IPS-15b (cell line): ENCODE results near the gene LMNTD1.

ENCODE experiments used
- H3K27me3 ChIP-seq: one replicate; pipeline ENCODE4 v1.6.1; 2013; ENCODE audit warnings: low read length; ENCODE audit not compliant: control insufficient read depth, insufficient read depth
- H3K36me3 ChIP-seq: one replicate; pipeline ENCODE4 v1.6.1; 2013; ENCODE audit warnings: low read length; ENCODE audit not compliant: control insufficient read depth, insufficient read depth
- H3K4me1 ChIP-seq: one replicate; pipeline ENCODE4 v1.6.1; 2013; ENCODE audit warnings: mild to moderate bottlenecking, low read length; ENCODE audit not compliant: control insufficient read depth, insufficient read depth
- H3K4me3 ChIP-seq: one replicate; pipeline ENCODE4 v1.5.1; 2013; ENCODE audit warnings: low read depth, low read length
- H3K9ac ChIP-seq: one replicate; pipeline ENCODE4 v1.6.1; 2013; ENCODE audit warnings: low read depth, mild to moderate bottlenecking, low read length
- H3K9me3 ChIP-seq: one replicate; pipeline ENCODE4 v1.6.1; 2013; ENCODE audit warnings: mild to moderate bottlenecking, low read length; ENCODE audit not compliant: control insufficient read depth, insufficient read depth

LMNTD1 gene

DNA sequence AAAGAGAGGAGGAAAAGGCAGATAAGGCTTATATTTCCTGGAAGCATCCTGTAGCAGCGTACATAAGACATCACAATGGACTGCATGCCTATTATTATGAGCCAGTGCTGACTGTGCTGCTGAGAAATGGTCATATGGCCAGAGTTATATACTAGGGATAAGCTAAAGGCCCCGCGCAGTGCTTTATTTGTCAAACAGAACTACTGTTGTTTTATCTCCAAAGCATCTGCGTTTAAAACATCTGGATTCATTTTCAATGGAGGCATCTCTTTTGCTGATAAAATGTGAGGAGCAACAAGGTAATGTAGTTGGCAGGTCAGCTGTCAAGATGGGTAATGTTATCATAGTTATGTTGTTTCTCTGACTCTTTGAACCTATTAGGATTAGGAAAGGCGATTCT is 28.0 kb upstream of the LMNTD1 start:
- Histone ChIP-seq H3K4me1 (no peaks in the 10 kb centered on the region), H3K36me3 (no peaks in the 10 kb centered on the region), H3K27me3 (no peaks in the 10 kb centered on the region), H3K9me3 (no peaks in the 10 kb centered on the region), H3K4me3 (no peak overlapping the region), H3K9ac (no peak overlapping the region)

DNA sequence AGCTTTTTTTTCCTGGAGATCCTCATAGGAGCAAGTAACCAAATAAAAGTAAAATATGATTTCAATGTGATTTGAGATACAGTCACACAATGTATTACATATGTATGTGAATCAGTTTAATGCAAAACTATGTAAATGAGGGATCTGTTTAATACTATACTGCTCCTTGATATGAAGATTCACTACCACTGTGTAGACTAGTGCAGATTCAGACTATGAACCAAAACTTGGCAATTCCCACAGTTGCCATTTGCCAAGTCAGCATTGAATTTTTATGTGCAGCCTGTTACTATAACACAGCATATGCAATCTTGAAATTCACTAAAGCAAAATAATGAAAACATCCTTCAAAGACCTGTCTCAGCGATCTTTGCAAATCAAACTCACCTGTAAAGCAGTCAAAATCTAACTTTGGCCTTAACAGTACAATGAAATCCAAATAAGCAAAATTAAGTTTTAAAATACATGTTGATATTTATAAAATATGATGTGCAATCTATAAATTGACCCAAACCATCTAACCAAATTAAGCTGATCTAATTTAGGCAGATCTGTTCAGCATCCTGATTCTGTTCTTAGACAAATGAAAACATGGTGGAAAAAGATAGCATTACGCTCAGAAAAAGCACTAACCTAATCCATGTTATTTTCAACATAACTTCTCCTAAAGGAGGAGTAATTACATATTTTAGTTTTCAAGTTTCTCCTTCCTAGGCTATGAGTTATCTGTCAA is 25.5 kb upstream of the LMNTD1 start:
- no peaks in the 10 kb centered on the region for H3K9me3 ChIP-seq
- no peak overlapping the region for H3K9ac ChIP-seq
- no peaks in the 10 kb centered on the region for H3K27me3 ChIP-seq
- H3K4me3 ChIP-seq: no peak overlapping the region
- no peaks in the 10 kb centered on the region for H3K36me3 ChIP-seq
- no peaks in the 10 kb centered on the region for H3K4me1 ChIP-seq

DNA sequence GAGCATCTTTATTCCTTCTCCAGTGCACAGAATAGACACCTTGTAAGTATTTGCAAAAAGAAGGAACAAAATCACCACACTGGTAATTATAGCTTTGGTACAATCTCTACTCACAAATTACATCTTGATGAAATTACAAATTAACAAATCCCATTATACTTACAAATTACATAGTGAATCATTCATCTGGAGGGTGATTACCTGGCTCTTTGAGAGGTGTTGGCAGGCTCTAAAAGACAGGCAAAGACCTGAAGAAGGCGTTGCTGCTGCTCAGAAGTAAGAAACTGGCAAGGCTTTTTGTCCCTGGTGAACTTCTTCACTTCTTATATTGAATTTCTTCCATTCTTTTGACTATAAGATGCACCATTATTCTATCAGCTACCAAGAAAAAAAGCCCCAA is 21.7 kb upstream of the LMNTD1 start:
- no peaks in the 10 kb centered on the region for H3K27me3 ChIP-seq
- H3K9ac ChIP-seq: no peak overlapping the region
- no peak overlapping the region for H3K4me3 ChIP-seq
- no peaks in the 10 kb centered on the region for H3K4me1 ChIP-seq
- no peaks in the 10 kb centered on the region for H3K9me3 ChIP-seq
- no peaks in the 10 kb centered on the region for H3K36me3 ChIP-seq

DNA sequence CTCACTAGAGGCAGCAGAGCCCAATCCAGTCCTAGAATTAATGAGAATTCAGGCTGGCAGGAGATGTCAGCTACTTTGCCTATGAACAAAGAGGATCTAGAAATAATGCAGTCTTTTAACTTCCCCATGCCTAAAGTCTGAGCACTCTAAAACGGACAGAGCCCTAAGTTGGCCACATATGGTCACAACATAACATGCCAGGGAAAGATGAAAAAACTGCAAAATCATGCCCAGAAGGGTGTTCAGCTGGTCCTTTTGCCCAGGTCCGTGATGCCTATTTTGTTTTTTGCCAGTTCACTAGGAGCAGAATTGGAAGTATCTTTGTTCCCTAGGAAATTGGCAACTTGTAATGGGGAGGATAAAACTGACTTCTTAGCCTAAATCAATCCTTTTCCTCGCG is 20.3 kb upstream of the LMNTD1 start:
- Histone ChIP-seq H3K9me3 (no peaks in the 10 kb centered on the region), H3K4me3 (no peak overlapping the region), H3K4me1 (no peaks in the 10 kb centered on the region), H3K36me3 (no peaks in the 10 kb centered on the region), H3K9ac (no peak overlapping the region), H3K27me3 (no peaks in the 10 kb centered on the region)

DNA sequence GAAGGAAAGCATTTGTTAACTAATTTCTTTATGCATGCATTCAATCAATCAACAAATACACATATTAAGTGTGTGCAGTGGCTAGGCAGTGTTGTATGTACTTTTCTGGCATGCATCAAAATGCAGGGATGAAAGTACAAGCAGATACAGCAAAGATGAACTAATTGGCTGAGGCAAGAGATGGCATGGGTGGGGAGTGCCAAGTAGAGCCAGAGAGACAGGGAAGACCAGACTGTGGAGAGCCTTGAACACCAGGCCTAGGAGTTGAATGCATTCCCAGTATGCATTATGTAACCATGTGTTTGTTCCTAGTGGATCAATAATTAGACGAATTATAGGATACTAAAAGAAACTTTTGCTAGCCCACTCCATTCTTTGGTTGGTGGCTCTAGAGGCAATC is 17.3 kb upstream of the LMNTD1 start:
- H3K27me3 ChIP-seq: no peaks in the 10 kb centered on the region
- H3K4me1 ChIP-seq: no peaks in the 10 kb centered on the region

DNA sequence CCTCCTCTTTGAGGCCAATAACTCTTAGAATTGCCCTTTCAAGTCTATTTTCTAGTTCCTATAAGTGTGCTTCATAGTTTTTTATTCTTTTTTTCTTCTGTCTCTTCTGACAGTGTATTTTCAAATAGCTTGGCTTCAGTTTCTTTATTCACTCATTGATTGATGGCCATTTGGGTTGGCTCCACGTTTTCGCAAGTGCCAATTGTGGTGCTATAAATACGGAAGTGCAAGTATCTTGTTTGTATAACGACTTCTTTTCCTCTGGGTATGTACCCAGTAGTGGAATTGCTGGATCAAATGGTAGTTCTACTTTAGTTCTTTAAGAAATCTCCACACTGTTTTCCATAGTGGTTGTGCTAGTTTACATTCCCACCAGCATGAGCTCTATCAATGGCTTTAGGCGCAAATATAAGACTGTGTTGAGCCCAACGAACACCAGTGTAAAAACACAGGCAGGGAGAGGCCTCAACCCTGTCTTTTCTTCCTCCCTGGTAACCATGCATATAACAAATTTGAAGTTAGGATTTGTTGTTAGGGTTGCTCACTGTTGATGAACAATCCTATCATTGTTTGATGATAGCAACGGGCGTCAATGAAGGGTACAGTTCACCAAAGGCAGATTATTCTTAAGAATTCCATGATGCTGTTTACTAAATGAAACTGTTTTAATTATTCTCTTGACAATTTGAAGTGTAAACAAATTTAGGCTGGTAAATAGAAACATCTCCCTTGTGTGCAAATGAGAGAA is 13.3 kb upstream of the LMNTD1 start:
- H3K4me1 ChIP-seq: no peaks in the 10 kb centered on the region
- no peaks in the 10 kb centered on the region for H3K9me3 ChIP-seq
- H3K4me3 ChIP-seq: no peak overlapping the region

More for the DNA sequence above, 17.3 kb upstream of the LMNTD1 start:
- Histone ChIP-seq H3K4me3 (no peak overlapping the region), H3K9ac (no peak overlapping the region), H3K36me3 (no peaks in the 10 kb centered on the region), H3K9me3 (no peaks in the 10 kb centered on the region)

DNA sequence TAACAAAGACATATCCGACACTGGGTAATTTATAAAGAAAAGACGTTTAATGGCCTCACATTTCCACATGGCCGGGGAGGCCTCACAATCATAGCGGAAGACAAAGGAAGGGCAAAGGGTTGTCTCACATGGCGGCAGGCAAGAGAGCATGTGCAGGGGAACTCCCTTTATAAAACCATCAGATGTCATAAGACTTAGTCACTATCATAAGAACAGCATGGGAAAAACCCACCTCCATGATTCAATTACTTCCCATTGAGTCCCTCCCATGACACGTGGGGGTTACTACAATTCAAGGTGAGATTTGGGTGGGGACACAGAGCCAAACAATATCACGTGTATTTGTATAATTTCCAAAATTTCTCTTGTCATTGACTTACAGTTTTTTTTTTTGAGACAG is 5.5 kb upstream of the LMNTD1 start:
- Histone ChIP-seq H3K27me3 (no peaks in the 10 kb centered on the region), H3K9ac (no peak overlapping the region), H3K36me3 (no peaks in the 10 kb centered on the region), H3K4me1 (no peaks in the 10 kb centered on the region), H3K9me3 (no peaks in the 10 kb centered on the region), H3K4me3 (no peak overlapping the region)

More for the DNA sequence above, 13.3 kb upstream of the LMNTD1 start:
- Histone ChIP-seq H3K27me3 (no peaks in the 10 kb centered on the region), H3K36me3 (no peaks in the 10 kb centered on the region), H3K9ac (no peak overlapping the region)

DNA sequence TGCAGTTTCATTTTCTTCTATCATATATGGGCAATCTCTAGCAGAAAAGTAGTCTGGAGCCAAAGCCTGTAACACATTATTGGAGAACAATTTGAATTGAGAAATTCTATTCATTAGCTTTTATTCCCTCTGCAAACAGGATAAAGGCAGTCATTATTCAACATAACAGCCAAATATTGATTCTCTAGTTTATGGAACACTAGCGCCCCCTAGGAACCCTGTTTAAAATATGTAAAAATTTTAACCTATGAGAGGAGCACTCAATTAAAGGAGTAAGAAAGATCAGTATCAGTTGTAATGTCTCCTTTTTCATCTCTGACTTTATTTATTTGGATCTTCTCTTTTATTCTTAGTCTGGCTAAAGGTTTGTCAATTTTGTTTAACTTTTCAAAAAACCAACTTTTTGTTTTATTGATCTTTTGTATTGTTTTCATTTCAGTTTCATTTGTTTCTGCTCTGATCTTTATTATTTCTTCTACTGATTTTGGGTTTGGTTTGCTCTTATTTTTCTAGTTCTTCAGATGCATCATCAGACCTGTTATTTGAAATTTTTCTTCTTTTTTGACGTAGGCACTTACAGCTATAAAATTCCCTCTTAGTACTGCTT is 4.8 kb upstream of the LMNTD1 start:
- Histone ChIP-seq H3K9me3 (no peaks in the 10 kb centered on the region), H3K36me3 (no peaks in the 10 kb centered on the region), H3K27me3 (no peaks in the 10 kb centered on the region), H3K4me3 (no peak overlapping the region), H3K4me1 (no peaks in the 10 kb centered on the region), H3K9ac (no peak overlapping the region)

DNA sequence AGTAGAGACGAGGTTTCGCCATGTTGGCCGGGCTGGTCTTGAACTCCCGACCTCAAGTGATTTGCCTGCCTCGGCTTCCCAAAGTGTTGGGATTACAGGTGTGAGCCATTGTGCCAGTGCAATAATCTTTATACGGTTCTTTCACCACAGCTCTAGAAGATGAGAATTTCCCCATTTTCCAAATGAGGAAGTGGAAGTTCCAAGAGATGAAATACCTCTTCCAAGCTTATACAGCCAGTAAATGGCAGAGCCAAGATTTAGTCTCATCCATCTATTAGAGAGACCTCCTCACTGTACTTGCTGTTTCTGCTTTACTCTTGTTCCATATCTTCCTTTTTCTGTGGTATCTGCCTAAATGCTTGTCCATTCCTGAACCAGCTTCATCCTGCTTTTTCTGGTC is 3.1 kb upstream of the LMNTD1 start:
- no peaks in the 10 kb centered on the region for H3K36me3 ChIP-seq
- H3K4me3 ChIP-seq: no peak overlapping the region
- H3K9me3 ChIP-seq: no peaks in the 10 kb centered on the region
- no peak overlapping the region for H3K9ac ChIP-seq
- no peaks in the 10 kb centered on the region for H3K27me3 ChIP-seq
- H3K4me1 ChIP-seq: no peaks in the 10 kb centered on the region

DNA sequence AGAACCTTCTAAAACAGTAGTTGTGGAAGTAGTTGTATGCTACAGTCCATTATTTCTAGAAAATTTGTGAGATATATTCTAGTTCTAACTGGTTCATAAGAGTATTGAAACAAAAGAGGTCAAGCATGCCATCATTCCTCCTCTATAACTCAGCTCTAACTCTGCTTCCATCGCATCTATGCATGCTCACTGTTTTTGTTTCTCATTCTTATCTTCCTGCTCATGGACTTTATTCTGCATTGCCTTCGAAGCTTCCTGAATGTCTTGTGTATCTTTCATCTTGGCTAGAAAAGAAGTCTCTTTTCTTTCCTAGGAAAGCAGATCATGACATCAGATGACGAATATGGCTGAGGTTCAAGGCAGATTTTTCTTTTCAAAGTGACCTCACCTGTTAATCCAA is 402 bp downstream of the LMNTD1 start:
- Histone ChIP-seq H3K4me3 (no peak overlapping the region), H3K4me1 (no peaks in the 10 kb centered on the region), H3K36me3 (no peaks in the 10 kb centered on the region), H3K27me3 (no peaks in the 10 kb centered on the region), H3K9me3 (no peaks in the 10 kb centered on the region), H3K9ac (no peak overlapping the region)

DNA sequence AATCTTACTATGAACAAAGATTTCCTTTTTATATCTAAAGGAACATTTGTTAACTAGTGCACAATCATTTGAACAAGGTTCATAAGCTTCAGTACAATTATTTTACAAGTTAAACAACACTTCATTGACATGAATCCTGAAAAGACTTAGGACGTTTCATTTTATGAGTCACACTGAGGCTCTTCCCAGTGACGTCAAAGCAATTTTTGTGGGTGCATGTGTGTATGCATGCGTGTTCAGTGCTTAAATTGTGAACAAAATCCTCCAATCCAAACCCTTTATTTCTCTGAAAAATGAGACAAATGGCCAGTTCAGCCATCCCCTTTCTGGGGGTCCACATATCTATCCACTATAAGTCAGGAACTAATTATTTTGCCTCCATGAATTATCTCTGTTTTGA is 2.9 kb downstream of the LMNTD1 start:
- no peaks in the 10 kb centered on the region for H3K27me3 ChIP-seq
- no peak overlapping the region for H3K9ac ChIP-seq
- no peaks in the 10 kb centered on the region for H3K36me3 ChIP-seq
- H3K9me3 ChIP-seq: no peaks in the 10 kb centered on the region
- no peaks in the 10 kb centered on the region for H3K4me1 ChIP-seq
- no peak overlapping the region for H3K4me3 ChIP-seq

DNA sequence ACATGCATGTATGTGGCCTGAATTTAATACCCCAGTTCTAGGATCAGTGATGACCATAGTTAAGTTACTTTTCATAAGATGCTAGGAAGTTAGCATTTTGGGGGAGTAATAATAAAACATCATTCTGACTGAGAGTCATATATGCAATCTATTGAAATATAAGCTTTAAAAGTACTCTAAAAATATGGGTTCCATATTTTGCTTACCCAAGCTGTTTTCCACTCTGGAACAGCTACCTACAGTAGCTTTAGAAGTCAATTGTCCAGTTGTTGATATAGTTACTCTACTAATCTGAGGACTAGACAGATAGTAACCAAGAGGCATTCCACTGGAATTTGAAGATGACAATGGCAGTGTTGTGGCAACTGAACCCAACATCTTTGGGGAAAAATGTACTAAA is 4.0 kb downstream of the LMNTD1 start:
- Histone ChIP-seq H3K36me3 (no peaks in the 10 kb centered on the region), H3K9me3 (no peaks in the 10 kb centered on the region), H3K27me3 (no peaks in the 10 kb centered on the region), H3K4me3 (no peak overlapping the region), H3K4me1 (no peaks in the 10 kb centered on the region), H3K9ac (no peak overlapping the region)
